ENCODE results near the gene SPAAR. TPM values are rescaled to one million over a fixed set of nuclear protein-coding genes. Genes with fewer than 3 reads are reported as not detected.

Gene SPAAR
- total RNA-seq, 1 donor from 2014 or later: not detected

Other genes with a start within 250 kb of the SPAAR start
- 9.1 and 10.4 TPM in 2 replicates for gene ARHGEF39, start 244.3 kb upstream of the SPAAR start, total RNA-seq
- 0.31 and 0.49 TPM in 2 replicates for gene CA9, start 235.6 kb upstream of the SPAAR start, total RNA-seq
- gene TPM2, start 219.6 kb upstream of the SPAAR start, total RNA-seq: 24.3 and 32.4 TPM in 2 replicates
- 136 and 141 TPM in 2 replicates for gene TLN1, start 177.3 kb upstream of the SPAAR start, total RNA-seq
- gene CREB3, start 176.8 kb upstream of the SPAAR start, total RNA-seq: 31.5 and 33.2 TPM in 2 replicates
- gene GBA2, start 160.3 kb upstream of the SPAAR start, total RNA-seq: 130 and 138 TPM in 2 replicates
- 37.8 and 40.0 TPM in 2 replicates for gene RGP1, start 160.2 kb upstream of the SPAAR start, total RNA-seq
- not detected in 2 replicates for gene MSMP, start 155.2 kb upstream of the SPAAR start, total RNA-seq
- 17.0 and 23.4 TPM in 2 replicates for gene NPR2, start 117.9 kb upstream of the SPAAR start, total RNA-seq
- gene SPAG8, start 97.2 kb upstream of the SPAAR start, total RNA-seq: 2.9 and 3.2 TPM in 2 replicates
- gene HINT2, start 94.4 kb upstream of the SPAAR start, total RNA-seq: 37.7 and 41.5 TPM in 2 replicates
- gene FAM221B, start 80.8 kb upstream of the SPAAR start, total RNA-seq: not detected in 2 replicates
- 24.1 and 25.4 TPM in 2 replicates for gene TMEM8B, start 80.3 kb upstream of the SPAAR start, total RNA-seq
- gene OR13J1, start 39.1 kb upstream of the SPAAR start, total RNA-seq: not detected in 2 replicates
- not detected in 2 replicates for gene HRCT1, start 3.3 kb upstream of the SPAAR start, total RNA-seq
- not detected in 2 replicates for gene OR2S2, start 48.7 kb downstream of the SPAAR start, total RNA-seq
- gene RECK, start 127.4 kb downstream of the SPAAR start, total RNA-seq: 6.9 and 7.1 TPM in 2 replicates
- gene GLIPR2, start 227.2 kb downstream of the SPAAR start, total RNA-seq: 7.3 TPM in 2 replicates

Data from progenitor cell of endocrine pancreas (in vitro differentiated cells).